H1 (cell line): ENCODE measurements around the gene DUSP10.

ENCODE experiments used
- EZH2 ChIP-seq: fragments of 200-600 bp; sonication (generic); IDR thresholded peaks from 2 replicates; pipeline ENCODE4 v1.7.1; 2012; ENCODE audit warnings: low read depth, mild to moderate bottlenecking, moderate library complexity, low read length, inconsistent platforms; ENCODE audit not compliant: severe bottlenecking
- TF ChIP-seq, protein P1 (sequence below), 3 experiments: IDR thresholded peaks; 1 replicate in 2 of 3; 2 replicates in 1 of 3; pipeline versions ENCODE4 v1.5.1 to v1.6.1; 2011; ENCODE audit warnings: low read length in 3 of 3, mild to moderate bottlenecking in 3 of 3, inconsistent platforms in 2 of 3, low read depth in 1 of 3, moderate library complexity in 1 of 3; ENCODE audit not compliant: insufficient read depth in 1 of 3; ENCODE audit errors: control extremely low read depth in 1 of 3

DNA sequence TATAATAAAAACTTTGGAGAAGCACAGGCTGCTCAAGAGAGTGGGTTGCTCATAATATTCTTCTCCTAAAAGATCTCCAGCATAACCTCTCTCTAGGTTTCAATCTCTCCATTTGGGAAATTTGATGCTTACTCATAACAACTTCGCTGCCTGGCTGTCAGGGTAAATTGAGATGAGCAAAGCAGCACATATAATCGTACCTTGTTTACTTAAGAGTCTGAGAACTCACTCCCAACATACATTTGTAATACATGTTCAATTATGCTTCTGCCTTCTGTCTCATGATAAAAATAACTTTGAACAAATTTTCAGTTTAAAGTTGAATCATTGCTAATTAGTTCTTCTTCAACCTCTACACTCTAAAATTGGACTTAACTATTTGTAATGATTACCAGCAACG lies 68.9 kb downstream of the DUSP10 start:
- TF ChIP-seq, protein P1, sequence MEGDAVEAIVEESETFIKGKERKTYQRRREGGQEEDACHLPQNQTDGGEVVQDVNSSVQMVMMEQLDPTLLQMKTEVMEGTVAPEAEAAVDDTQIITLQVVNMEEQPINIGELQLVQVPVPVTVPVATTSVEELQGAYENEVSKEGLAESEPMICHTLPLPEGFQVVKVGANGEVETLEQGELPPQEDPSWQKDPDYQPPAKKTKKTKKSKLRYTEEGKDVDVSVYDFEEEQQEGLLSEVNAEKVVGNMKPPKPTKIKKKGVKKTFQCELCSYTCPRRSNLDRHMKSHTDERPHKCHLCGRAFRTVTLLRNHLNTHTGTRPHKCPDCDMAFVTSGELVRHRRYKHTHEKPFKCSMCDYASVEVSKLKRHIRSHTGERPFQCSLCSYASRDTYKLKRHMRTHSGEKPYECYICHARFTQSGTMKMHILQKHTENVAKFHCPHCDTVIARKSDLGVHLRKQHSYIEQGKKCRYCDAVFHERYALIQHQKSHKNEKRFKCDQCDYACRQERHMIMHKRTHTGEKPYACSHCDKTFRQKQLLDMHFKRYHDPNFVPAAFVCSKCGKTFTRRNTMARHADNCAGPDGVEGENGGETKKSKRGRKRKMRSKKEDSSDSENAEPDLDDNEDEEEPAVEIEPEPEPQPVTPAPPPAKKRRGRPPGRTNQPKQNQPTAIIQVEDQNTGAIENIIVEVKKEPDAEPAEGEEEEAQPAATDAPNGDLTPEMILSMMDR (IDR thresholded peaks at IDR 0.05; ENCODE audit: control extremely low read depth in 1 of 3, insufficient read depth in 1 of 3, low read depth in 1 of 3, low read length in 3 of 3), result no peak
- no peak for TF ChIP-seq EZH2
